A204.1 (cell line): ENCODE measurements around the gene ITPR1.

Experiments
- FAIRE-seq: peaks from 2 replicates; lab custom pipeline; 2012; peaks lifted over from hg19 to GRCh38; lab: Jason Lieb, UNC

The ITPR1 gene

DNA sequence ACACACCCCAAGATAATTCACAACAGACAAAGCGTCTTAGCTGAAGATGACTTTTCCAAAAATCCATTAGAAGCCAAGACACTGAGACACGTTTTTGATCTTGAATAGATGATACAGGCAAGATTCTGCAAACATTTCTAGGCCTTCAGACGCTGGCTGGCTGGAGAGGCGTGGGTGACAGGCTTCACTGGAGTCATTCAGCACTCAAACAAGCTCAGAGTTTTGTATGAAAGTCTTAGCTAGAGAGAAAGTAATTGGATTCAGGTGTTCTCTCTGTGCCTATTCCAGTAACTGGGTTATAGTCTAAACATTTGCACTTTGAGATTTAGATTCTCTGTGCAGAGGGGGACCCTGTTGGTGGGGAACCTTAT, 338.4 kb downstream of the ITPR1 start:
- no peak for FAIRE-seq

- no peak for FAIRE-seq
These were observed 340.3 kb downstream of the ITPR1 start for GRCh38 chr3:4833471-4833870.

GRCh38 chr3:4834403-4834866, 341.3 kb downstream of the ITPR1 start:
- FAIRE-seq = no peak

- no peak for FAIRE-seq
These were observed 342.5 kb downstream of the ITPR1 start for GRCh38 chr3:4835616-4836043.

DNA sequence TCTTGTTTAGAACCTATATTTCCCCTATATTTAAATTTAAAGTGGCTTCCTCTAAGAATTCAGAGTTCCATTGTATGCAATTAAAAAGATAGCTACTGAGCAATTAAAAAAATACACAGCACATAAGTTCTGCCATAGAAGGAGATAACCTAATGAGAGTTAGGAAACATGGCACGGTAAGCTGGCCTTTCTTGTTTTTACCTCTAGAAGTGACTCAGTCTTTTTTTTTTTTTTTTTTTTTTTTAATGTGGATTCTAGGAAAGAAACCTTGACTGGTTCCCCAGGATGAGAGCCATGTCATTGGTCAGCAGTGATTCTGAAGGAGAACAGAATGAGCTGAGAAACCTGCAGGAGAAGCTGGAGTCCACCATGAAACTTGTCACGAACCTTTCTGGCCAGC, 343.4 kb downstream of the ITPR1 start:
- FAIRE-seq = no peak

GRCh38 chr3:4837374-4837930, 344.3 kb downstream of the ITPR1 start:
- no peak for FAIRE-seq

DNA sequence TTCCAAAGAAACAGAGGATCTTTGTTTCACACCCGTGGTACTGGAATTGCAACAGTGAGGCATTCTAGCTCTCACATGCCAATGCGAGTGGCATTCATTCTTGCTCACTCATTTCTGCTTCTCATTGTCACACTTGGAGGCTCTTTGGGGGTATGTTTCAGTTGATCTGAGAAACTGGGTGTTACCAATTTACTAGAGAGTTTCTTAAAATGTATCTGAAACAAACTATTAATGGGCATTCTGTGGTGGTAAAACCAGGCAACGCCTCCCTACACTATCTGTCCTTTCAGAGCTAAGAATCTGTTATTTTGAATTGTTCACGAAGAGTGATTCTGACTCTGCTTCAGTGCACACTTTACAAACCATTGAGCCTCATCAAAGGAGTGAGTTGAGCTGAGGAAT, 345.5 kb downstream of the ITPR1 start:
- FAIRE-seq = no peak

- FAIRE-seq = no peak
These were observed 346.1 kb downstream of the ITPR1 start for GRCh38 chr3:4839278-4839677.

DNA sequence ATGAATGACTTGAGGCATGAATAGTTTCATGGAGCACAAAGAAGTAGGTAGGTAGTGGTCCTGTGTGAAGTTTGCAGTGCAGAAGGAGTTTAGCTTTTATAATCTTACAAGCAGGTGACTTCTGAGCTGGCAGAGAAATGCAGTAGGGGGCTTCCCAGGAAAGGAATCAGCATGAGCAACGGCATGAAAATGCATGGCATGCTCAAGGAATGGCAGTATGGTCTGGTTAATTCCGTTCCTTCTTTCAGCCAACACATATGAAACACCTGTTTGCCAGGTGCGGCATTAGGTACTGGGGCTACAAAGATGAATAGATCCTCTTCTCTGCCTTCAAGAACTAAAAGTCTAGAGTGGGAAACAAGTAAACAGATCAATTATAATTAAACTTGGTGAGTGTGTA, 348.1 kb downstream of the ITPR1 start:
- no peak for FAIRE-seq

- FAIRE-seq = no peak
These were observed 348.8 kb downstream of the ITPR1 start for GRCh38 chr3:4841776-4842440.

GRCh38 chr3:4843619-4844018, 350.5 kb downstream of the ITPR1 start:
- FAIRE-seq = no peak

- FAIRE-seq = no peak
These were observed 352.7 kb downstream of the ITPR1 start for GRCh38 chr3:4845882-4846281.

GRCh38 chr3:4846543-4846942, 353.4 kb downstream of the ITPR1 start:
- FAIRE-seq = no peak

GRCh38 chr3:4848176-4848825, 355.2 kb downstream of the ITPR1 start:
- FAIRE-seq = no peak

- no peak for FAIRE-seq
These were observed 356.0 kb downstream of the ITPR1 start for GRCh38 chr3:4849136-4849535.

DNA sequence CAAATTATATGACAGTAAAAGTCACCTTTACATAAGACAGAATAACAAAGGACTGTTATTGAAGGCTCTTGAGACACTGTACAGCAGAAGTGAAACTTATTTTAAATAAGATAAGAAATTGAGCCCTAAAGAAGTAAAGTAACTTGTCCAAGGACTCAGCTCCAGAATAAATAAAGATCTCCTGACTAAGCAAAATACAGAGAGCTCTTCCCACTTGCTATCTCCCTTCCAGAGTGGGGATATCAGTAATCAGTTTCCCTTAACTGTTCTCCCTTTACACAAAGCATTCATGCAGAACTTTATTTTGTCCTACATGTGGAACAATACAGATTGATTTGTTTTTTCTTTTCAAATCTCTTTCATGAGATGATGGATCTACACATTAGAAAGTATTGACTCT, 356.6 kb downstream of the ITPR1 start:
- FAIRE-seq = no peak

- no peak for FAIRE-seq
These were observed 357.2 kb downstream of the ITPR1 start for GRCh38 chr3:4850211-4850927.

- FAIRE-seq = no peak
These were observed 357.7 kb downstream of the ITPR1 start for GRCh38 chr3:4850928-4851265.

DNA sequence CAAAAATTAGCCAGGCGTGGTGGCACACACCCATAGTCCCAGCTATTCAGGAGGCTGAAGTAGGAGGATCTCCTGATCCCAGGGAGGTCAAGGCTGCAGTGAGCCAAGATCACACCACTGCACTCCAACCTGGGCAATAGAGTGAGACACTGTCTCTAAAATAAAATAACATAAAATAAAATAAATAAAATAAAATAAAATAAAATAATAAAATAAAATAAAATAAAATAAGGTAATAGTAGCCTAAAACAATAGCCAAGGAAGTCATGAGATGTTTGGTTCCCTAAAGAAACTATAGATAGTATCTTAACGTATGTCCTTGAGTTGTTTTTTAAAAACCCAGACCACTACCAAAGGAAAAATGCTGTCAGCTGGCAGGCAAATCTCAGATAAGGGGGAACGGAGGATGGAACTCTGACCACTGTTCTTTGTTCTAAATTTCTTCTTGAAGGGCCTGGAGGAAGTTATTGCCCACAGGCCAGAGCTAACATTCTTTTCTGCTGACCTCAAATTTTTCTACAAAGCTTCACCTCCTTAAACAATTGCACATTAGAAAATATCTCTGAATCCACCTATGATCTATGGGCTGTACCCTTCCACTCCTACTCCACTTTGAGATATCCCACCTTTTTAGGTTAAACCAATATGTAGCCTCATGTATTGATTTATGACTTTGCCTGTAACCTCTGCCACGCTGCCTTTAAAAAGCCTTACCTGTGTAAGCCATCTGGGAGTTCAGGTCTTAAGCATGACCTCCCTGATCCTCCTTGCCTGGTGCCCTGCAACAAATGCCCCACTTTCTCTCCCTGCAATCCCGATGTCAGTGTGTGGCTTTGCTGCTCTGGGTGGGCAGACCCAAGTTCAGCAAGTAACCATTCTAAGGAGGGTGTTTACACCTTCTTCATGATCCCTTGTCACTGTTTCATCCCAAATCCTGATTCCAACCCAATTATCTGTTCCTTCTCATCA, 359.9 kb downstream of the ITPR1 start:
- FAIRE-seq = no peak

DNA sequence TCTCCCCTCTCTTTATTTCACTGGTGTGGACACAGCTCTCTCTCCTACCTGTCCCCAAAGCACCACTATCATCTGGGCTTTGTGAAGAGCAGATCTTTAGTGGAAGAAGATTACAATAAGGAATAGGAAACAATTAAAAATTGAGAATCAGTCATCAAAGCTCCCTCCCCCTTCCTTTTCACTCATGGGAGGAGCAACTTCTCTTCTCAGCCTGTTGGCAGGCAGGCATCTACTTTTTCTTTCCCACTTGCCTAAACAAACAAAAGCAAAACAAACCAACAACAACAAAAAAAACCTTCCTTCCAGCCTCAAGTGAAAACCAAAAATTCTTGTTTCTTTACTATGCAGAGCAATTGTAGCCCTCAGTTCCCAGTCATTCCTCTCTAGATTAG, 360.6 kb downstream of the ITPR1 start:
- FAIRE-seq = no peak

DNA sequence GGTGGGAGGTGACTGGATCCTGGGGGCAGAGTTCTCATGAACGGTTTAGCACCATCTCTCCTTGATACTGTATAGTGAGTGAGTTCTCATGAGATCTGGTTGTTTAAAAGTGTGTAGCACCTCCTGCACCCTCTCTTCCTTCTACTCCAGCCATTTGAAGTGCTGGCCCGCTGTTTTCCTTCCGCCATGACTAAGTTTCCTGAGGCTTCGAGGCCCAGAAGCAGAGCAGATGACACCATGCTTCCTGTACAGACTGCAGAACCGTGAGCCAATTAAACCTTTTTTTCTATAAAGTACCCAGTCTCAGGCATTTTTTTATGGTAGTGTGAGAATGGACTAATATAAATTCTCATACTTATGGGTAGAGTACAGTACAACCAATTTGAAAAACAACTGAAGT, 362.5 kb downstream of the ITPR1 start:
- no peak for FAIRE-seq

GRCh38 chr3:4856136-4856535, 363.0 kb downstream of the ITPR1 start:
- FAIRE-seq = no peak
